HG03575 (cell line): ENCODE data around the gene DFFB.
"Not testable (repeated sequence)": the region's sequence is repeated elsewhere in the genome, so short reads cannot be mapped to it uniquely, and the experiment has no call there.

ENCODE experiments used
- ATAC-seq: cut with Tn5 transposase; IDR thresholded peaks from one replicate; pipeline ENCODE4 v1.9.1; 2021; ENCODE audit not compliant: unreplicated experiment, insufficient number of reproducible peaks, low FRiP score; ENCODE audit errors: extremely low read depth

DFFB gene, protein sequence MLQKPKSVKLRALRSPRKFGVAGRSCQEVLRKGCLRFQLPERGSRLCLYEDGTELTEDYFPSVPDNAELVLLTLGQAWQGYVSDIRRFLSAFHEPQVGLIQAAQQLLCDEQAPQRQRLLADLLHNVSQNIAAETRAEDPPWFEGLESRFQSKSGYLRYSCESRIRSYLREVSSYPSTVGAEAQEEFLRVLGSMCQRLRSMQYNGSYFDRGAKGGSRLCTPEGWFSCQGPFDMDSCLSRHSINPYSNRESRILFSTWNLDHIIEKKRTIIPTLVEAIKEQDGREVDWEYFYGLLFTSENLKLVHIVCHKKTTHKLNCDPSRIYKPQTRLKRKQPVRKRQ

DNA sequence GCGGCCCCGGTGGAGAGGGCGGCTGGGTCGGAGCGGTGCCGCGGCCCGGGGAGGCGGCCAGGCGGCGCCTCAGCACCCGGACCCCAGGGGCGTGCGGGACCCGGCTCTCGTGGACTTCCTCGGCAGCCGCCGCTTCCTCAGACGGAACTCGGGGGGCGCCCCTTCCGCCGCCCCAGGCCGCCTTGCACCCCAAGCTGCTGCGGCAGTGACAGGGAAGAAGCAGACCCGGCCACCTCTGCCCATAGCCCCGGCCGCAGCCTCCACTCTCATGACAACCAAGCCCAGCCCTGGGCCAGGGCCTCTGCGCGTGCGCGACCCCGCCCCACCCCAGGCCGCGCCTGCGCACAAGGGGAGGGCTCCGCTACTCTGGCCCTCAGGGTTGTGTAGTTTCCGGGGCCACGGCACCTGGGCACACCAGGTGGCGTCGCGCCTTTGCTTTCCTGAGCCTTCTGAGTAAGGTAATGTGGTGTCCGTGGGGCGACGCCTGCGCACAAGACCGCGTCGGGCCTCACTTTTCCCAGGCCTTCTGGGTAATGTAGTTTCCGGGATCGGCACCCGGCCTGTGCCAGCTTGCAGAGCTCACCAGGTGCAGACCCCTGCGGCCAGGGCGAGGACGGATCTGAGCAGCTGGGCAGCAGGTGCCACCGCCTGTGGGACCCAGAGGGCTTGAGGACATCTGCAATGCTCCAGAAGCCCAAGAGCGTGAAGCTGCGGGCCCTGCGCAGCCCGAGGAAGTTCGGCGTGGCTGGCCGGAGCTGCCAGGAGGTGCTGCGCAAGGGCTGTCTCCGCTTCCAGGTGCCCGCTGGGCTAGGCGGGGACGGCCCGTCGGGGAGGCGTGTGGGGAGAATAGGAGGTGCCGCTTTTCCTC is at the start of gene DFFB, which contains the start of gene CEP104:
DFFB (plus strand) TSS at position 554 of the 868 bp plus-strand sequence; CDS start at position 682, 128 bp downstream.
CEP104 (minus strand) TSS at position 289 of the 868 bp plus-strand sequence. CDS start 4,804 bp downstream, outside the sequence.
- peak; percentile 75 for ATAC-seq

DNA sequence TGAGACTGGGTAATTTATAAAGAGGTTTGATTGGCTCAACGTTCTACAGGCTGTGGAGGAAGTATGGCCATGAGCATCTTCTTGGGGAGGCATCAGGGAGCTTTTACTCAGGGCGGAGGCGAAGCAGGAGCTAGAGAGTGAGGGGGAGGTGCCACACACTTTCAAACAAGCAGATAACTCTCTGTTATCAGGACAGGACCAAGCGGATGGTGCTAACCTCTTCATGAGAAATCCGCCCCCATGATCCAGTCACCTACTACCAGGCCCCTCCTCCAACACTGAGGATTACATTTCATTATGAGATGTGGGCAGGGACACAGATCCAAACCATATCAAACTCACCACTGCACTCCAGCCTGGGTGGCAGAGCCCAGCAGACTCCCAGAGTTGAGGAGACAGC is 49.5 kb upstream of the DFFB start:
- no peak for ATAC-seq

DNA sequence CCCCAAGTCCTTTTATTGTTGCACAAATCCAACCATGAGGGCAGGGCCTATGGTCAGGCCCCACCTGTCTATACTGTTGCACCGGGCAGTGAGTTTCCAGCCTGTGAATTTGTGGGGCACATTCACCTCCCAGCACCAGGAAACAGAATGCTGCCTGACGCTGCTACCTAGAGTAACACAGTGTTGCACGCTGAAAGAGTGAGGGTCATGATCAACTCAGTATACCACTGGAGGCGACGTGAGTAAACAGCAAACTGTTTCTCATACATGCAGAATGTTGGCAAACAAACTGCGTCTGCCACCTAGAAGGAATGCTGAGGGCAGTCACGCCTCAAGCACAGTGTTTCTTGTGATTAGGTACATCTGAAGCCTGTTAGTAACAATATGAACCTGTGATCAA is 47.6 kb upstream of the DFFB start:
- no peak for ATAC-seq

DNA sequence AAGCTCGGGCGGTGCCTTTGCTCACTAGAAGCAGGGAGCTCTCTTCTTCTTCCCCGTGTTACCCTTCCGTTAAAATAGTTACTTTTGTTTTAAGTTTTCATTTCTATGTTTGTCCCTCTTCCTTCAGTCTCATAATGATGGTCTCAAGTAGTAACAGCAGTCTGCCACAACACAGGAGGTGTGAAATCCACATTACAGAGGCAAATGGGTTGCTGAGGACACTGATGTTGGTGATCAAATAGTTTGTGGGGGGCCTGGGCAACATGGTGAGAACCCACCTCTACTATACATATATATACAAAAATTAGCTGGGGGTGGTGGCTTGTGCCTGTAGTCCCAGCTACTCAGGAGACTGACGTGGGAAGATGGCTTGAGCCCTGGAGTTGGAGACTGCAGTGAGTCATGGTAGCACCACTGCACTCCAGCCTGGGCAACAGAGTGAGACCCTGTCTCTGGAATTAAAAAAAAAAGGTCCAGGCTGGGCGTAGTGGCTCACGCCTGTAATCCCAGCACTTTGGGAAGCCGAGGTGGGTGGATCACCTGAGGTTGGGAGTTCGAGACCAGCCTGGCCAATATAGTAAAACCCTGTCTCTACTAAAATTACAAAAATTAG is 47.0 kb upstream of the DFFB start:
- ATAC-seq, result not testable (repeated sequence)

DNA sequence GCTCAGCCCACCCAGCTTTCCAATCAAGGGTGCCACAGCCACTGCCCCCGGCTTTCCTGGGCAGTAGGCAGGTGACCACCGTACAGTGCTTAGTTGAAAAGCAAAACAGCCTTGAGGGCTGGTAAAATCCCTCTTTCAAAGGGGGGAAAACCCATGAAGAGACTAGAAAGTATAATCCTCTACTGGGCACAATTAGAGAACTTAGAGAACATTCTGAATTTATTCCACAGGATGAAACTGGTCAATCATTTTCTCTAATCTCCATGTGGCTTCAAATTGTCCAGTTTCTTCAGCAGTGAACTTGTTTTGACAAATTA is 45.7 kb upstream of the DFFB start:
- no peak for ATAC-seq

DNA sequence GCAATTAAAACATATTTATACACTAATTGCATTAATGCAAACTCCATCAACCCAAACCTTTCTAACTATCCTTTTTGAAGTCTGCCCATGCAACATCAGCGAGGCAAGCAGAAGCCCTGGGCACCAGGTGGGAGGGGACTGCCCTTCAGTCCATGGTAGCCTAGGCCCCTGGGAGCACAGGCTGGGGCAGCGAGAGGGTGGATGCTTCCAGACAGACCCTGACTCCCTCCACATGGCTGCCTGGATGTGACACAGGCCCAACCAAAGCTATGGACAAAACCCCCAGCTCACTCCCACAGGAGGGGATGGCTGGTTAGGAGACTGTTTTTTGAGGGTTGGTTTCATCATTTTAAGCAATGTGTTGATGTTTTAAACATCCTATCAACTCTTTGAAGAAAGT is 43.2 kb upstream of the DFFB start:
- ATAC-seq, result no peak

DNA sequence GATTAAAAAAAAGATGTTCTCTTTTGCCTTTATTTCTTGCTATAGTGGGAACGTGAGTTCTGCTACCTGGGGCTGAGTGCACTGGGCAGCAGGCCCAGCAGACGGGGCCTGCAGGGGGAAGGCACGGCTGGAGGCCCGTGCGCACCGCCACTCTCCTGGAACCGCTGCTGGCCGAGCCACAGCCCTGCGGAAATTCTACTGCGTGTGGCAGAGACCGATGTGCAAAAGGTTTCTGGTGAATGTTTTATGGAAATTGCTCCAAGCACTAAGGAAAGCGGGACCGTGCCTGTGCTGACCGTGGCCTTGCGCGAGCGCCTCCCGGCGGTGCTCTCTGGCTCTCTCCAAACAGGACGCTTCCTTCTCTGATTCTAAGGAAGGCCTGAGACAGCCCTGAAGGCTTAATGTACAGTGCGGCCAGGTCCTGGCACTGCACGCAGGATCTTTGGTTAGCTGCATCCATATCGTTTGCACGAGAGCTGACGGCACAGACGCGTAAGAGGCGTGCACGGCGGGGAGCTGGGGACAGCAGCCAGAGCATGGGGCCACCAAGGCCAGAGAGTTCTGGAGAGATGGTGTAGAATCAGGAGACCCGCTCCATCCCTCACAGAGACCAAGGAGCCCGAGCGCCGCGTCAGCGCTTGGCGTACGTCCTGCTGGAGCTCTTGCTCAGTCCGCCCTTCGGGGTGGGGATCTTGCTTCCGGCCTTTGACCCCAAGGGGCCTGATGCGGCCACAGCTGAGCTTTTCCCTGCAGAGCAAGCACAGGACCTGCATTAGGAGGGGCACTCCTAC is 42.3 kb upstream of the DFFB start:
- no peak for ATAC-seq

DNA sequence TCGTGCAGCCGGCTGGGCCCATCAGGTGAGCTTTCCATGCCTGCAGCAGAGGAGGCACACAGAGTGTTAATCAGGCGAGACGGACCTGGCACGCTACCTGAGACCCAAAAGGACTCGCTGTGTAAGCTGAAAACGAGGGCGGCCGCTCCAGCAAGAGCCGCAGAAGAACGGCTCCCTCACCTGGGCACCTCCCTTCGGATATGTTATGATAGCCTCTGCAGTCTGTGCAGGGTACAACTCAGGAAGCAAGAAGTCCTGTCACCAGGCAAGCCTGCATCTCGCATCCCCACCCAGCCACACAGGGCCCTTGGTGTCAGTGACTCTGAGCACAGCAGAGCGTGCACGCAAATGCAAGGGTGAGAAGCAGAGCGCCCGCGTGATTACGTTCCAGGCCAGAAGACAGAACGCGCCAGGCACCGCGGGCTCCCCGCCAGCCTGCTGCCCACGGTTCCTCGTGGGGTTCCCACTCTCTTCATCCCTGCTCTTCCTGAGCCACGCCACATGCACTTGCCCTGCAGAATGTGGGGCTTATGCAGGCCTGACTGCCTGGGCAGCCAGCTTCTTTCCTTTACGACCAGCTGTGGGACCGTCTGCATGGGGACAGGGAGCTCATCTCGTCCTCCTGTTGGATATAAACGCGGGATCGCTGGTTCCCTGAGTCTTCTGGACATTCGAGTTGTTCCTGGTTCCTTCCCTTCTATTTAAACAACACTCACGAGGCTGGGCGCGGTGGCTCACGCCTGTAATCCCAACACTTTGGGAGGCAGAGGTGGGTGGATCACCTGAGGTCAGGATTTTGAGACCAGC is 40.7 kb upstream of the DFFB start:
- ATAC-seq, result no peak

DNA sequence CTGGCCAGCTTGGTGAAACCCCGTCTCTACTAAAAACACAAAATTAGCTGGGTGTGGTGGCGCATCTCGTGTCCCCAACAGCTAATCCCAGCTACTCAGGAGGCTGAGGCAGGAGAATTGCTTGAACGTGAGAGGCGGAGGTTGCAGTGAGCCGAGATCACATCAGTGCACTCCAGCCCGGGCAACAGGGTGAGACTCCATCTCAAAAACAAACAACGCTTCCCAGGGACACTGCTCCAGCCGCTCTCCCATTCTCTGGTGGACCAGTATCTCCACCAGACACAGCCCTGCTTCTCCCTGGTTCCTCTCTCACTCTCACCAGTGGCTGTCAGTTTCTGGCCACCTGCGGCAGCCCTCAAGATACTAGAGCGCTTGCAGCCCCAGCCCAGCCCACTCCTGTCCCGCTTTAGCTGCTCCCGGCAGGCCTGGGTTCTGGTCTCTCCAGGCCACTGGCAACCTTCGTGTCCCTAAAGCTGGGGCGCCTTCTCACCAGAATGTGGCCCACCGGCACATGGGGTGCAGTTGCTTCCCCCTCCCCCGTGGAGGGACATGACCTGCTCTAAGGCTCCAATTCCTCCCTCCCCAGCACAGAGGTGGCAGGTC is 40.0 kb upstream of the DFFB start:
- no peak for ATAC-seq

DNA sequence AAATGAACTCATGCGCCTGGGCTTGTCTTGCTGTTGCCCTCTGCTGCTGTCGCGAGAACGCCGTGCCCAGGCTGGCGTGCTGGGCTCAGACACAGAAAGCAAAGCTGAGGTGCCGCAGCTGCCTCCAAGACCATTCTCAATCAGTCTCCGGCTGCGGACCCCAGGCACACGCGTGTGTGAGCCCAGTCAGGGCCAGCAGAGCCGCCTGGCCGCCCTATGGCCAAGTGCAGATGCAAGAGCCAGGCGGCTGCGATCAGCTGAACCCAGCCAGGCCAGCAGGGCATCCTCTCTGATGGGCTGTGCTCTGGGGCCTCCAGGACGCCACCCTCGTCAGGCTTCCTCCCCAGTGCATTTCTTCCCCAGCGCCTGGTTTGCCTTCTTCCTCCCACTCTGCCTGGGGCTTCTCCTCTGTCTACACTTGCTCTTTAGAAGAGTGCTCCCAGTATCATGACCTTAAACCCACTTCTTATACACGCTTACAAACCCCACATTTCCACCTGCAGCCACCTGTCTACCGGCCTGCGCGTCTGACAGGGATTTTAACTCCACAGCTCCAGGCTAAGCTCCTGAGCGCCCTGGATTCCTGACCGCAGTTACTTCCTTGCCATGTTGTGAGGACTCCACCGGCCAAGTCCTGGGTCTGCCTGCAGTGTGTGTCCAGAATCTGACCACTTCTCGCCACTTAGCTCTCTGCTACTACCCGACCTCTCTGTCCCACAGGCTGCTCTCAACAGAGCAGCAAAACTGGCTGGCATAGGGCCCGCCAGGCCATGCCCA is 39.3 kb upstream of the DFFB start:
- ATAC-seq, result no peak

DNA sequence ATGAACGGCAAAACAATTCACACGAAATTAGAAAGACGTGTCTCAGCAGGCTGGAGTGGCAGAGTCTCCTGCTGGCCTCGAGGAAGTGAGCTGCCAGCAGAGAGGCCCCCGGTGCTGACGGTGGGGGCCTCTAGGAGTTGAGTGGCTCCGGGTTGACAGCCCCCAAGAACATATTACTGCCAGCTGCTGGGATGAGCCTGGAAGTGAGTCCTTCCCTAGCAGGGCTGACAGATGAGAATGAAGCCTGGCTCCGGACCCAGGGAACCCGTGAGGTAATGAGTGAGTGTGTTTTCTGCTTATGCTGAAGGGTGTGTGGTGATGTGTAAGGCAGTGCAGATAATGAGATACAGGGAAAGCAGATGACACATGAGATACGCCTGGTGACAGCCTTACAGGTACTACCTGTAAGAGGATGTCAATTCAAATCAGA is 37.5 kb upstream of the DFFB start:
- ATAC-seq, result no peak

DNA sequence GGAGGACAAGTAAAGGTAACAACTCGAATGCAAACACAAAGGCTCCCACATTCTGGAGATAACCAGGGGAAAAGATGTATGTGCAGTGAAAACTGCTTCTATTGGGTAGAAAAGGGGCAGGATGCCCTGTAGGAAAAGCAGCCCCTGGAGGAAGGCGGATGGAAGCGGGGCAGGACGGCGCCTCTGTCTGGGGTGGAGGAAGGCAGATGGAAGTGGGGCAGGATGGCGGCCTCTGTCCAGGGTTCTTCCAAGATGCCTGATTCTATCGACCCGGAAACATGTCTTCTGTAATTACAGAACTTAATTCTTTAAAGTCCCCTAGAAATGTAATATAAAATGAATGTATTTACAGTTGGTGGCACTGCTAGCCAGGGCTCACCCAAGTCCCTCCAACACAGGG is 37.0 kb upstream of the DFFB start:
- ATAC-seq, result no peak

DNA sequence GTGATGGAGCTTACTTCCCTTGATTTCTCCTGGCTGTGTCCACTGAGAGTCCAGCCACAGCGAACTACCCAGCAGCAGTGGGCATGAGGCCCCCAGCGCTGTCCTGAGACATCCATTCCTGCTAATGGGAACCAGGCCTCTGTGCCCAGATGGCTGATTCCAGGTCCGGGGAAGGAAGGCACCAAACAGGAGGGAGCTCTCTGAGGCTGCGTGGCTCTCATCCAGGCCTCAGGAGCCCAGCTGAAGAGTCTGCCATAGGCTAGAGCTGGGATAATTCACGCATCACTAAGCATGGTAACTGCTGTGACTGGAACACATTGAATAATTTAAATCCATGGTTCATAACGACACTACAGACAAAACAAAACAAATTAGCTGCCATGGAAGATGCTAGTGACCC is 36.3 kb upstream of the DFFB start:
- no peak for ATAC-seq

DNA sequence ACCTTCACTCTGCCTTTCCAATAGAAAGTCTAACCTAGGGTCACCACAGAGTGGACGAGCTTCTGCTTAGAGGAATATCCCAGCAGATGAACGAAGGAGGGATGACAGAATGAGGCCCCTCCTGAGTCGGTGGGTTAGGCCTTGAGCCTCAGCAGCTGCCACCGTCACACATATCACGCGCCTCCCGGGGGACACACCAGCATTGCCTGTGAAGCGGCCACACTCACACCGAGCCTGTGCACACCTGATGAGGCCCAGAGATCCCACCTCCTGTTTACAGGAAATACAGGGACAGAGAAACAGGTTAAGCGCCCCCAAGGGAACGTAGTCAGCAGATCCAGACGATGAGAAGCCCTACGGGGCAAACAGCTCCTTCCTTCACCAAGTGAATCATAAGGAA is 35.8 kb upstream of the DFFB start:
- ATAC-seq, result no peak

DNA sequence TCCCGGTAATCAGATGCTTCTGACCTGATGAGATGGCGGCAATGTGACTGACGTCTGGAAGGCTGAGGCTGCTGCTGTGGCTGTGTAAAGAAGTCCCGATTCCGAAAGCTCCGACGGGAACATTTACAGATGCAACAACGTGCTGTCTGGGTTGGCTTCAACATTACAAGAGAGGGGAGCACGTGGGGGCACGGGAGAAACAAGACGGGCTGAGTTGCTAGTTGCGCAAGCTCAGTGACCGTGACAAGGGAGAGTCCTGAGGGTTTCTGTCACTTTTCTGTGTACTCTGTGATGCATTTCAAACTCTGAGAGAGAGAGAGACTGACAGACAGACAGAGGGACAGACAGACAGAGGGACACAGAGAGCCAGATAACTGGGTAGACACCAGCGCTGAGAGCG is 35.4 kb upstream of the DFFB start:
- no peak for ATAC-seq

DNA sequence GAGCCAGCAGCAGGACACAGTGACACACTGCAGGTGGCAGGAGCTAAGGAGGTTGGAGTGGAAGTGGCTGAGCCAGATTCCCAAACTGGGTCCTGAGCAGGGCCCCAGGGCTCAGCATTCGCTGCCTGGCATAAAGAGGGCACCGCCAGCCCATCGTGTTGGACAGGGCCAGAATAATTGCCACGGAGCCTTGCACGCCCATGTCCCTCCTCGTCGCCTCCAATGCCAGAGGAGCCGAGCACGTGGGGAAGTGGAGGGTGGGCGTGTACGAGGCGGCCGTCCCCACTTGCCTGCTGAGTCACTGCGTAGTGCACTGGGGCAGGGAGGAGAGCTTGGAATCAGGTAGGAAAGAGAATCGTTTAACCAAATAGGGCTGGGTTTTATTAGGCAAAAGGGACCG is 34.9 kb upstream of the DFFB start:
- ATAC-seq, result no peak

DNA sequence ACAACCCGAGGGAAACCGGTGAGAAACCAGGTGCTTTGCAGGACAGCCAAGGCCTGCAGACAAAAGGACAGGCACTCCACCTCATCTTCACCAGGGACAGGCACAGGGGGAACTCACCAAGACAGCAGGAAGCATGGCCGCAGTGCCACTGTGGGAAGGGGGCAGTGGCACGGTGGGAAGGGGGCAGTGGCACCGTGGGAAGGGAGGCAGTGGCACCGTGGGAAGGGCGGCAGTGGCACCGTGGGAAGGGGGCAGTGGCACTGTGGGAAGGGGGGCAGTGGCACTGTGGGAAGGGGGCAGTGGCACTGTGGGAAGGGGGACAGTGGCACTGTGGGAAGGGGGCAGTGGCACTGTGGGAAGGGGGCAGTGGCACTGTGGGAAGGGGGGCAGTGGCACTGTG is 32.6 kb upstream of the DFFB start:
- ATAC-seq, result no peak
